OCI-LY7 (cell line): ENCODE results near the gene C16orf82. TPM values are rescaled to one million over a fixed set of nuclear protein-coding genes. Genes with fewer than 3 reads are reported as not detected.

Experiments
- BruUV-seq: library from RNA; stranded (reverse); fragments of 400-500 nt; replicated peaks from 2 replicates; lab custom pipeline; 2021; lab: Mats Ljungman, UMichigan
- CTCF ChIA-PET: fragments of 300-600 bp; sonication (Branson Sonifier 250); formaldehyde crosslinking; loops from one replicate; lab custom pipeline; 2022; ENCODE audit warnings: antibody characterized with exemption; ENCODE audit not compliant: unreplicated experiment; lab: Charles Lee
- POLR2A ChIA-PET: fragments of 300-600 bp; sonication (Branson Sonifier 250); formaldehyde crosslinking; loops from one replicate; lab custom pipeline; 2022; ENCODE audit warnings: antibody characterized with exemption; lab: Charles Lee
- DNase-seq: peaks from one replicate; pipeline ENCODE4 v3.0.0-alpha.2; 2015; ENCODE audit warnings: low spot score
- H2AFZ ChIP-seq: fragments of 200-600 bp; sonication (generic), shearing (Covaris generic); 2 replicates; pipeline ENCODE4 v1.6.1; 2014; ENCODE audit warnings: mild to moderate bottlenecking, antibody characterized with exemption, low read length, moderate library complexity
- H3K27ac ChIP-seq: fragments of 200-600 bp; sonication (generic); 2 replicates; pipeline ENCODE4 v1.5.1; 2014; ENCODE audit warnings: mixed run types, low read depth, mild to moderate bottlenecking, moderate library complexity, low read length, inconsistent platforms; ENCODE audit not compliant: poor library complexity, severe bottlenecking
- H3K36me3 ChIP-seq: fragments of 200-600 bp; sonication (generic); 2 replicates; pipeline ENCODE4 v1.6.1; 2014; ENCODE audit warnings: mild to moderate bottlenecking, antibody characterized with exemption, low read length, moderate library complexity, mixed read lengths; ENCODE audit not compliant: insufficient read depth
- H3K4me1 ChIP-seq: fragments of 200-600 bp; sonication (generic); 2 replicates; pipeline ENCODE4 v1.5.1; 2014; ENCODE audit warnings: mild to moderate bottlenecking, low read length; ENCODE audit not compliant: insufficient read depth, poor library complexity, severe bottlenecking
- H3K4me2 ChIP-seq: fragments of 200-600 bp; sonication (generic); 2 replicates; pipeline ENCODE4 v1.6.1; 2014; ENCODE audit warnings: mild to moderate bottlenecking, low read length
- H3K4me3 ChIP-seq: fragments of 200-600 bp; sonication (generic); 2 replicates; pipeline ENCODE4 v1.5.1; 2014; ENCODE audit warnings: mild to moderate bottlenecking, low read depth, low read length; ENCODE audit not compliant: poor library complexity, severe bottlenecking
- H3K79me2 ChIP-seq: fragments of 200-600 bp; sonication (generic); 2 replicates; pipeline ENCODE4 v1.6.1; 2016; ENCODE audit warnings: low read depth, mild to moderate bottlenecking, low read length, moderate library complexity, mixed read lengths; ENCODE audit not compliant: insufficient read depth
- H3K9me2 ChIP-seq: fragments of 200-600 bp; sonication (generic); 2 replicates; pipeline ENCODE4 v1.6.1; 2016; ENCODE audit warnings: mild to moderate bottlenecking, low read length, mixed read lengths; ENCODE audit not compliant: insufficient read depth
- H3K9me3 ChIP-seq: fragments of 200-600 bp; sonication (generic); 2 replicates; pipeline ENCODE4 v1.6.1; 2014; ENCODE audit warnings: mild to moderate bottlenecking, mixed run types, low read length, mixed read lengths
- H4K20me1 ChIP-seq: fragments of 200-600 bp; sonication (generic); 2 replicates; pipeline ENCODE4 v1.6.1; 2014; ENCODE audit warnings: mild to moderate bottlenecking, antibody characterized with exemption, low read length, moderate library complexity, mixed read lengths; ENCODE audit not compliant: insufficient read depth
- CTCF ChIP-seq: fragments of 200-600 bp; sonication (generic); conservative IDR thresholded peaks from 2 replicates; pipeline ENCODE4 v1.5.1; 2014; ENCODE audit warnings: mild to moderate bottlenecking, antibody characterized with exemption, low read length, moderate library complexity, mixed read lengths
- EZH2phosphoT487 ChIP-seq: fragments of 200-600 bp; sonication (generic); IDR thresholded peaks from 2 replicates; pipeline ENCODE4 v1.6.1; 2018; ENCODE audit warnings: low read depth, borderline replicate concordance, mild to moderate bottlenecking, mixed run types, antibody characterized with exemption, low read length, moderate library complexity, mixed read lengths
- intact Hi-C: fragments of 100-400 bp; cut with micrococcal nuclease; formaldehyde crosslinking; loops from one replicate; pipeline ENCODE4 v1.10.0; 2022; ENCODE audit not compliant: unreplicated experiment
- total RNA-seq, 2 experiments: library from RNA; depleted of rRNA in 1 of 2; stranded (reverse); fragments of >200 nt in 1 of 2; shearing (Covaris generic) in 1 of 2; gene quantifications; 2 replicates each; pipeline ENCODE4 v1.2.3, GENCODE V29; 2014 to 2022

C16orf82 gene
- total RNA-seq, 2 experiments from 2014 or later, result not detected

DNA sequence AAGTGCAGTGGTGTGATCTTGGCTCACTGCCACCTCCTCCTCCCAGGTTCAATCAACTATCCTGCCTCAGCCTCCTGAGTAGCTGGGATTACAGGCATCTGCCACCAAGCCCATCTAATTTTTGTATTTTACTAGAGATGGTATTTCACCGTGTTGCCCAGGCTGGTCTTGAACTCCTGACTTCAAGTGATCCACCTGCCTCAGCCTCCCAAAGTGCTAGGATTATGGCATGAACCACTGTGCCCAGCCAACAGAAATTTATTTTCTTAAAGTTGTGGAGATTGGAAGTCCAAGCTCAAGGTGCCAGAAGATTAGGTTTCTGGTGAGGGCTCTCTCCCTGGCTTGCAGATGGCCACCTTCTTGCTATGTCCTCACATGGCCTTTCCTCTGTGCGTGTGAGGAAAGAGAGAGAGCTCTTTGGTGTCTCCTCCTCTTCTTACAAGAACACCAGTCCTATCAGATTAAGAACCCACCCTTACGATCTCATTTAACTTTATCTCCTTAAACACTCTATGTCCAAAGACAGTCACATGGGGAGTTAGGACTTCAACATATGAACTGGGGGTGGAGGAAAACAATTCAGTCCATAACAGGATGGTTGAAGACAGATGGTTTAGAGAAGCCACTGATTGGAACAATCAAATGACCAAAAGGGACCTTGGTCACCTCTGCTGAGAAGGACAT, 31.8 kb downstream of the C16orf82 start:
- H3K9me3 ChIP-seq, result no peaks in the 10 kb centered on the region
- no peak overlapping the region for H3K4me2 ChIP-seq
- no peak overlapping the region for H3K4me3 ChIP-seq
- CTCF ChIA-PET, result no interaction called here
- H3K4me1 ChIP-seq, result no peaks in the 10 kb centered on the region
- intact Hi-C loops, result no loop called here
- no peaks in the 10 kb centered on the region for H3K79me2 ChIP-seq
- BruUV-seq, result no TSS peak
- H4K20me1 ChIP-seq, result no peaks in the 10 kb centered on the region
- TF ChIP-seq EZH2phosphoT487, result no peak
- TF ChIP-seq CTCF, result no peak
- DNase-seq, result no peak
- H3K27ac ChIP-seq, result no peak overlapping the region
- no peak overlapping the region for H2AFZ ChIP-seq
- POLR2A ChIA-PET, result no interaction called here
- no peaks in the 10 kb centered on the region for H3K36me3 ChIP-seq
- no peaks in the 10 kb centered on the region for H3K9me2 ChIP-seq

- TF ChIP-seq EZH2phosphoT487, result no peak
- TF ChIP-seq CTCF, result no peak
- Histone ChIP-seq H2AFZ (no peak overlapping the region), H3K27ac (no peak overlapping the region), H3K36me3 (no peaks in the 10 kb centered on the region), H3K4me1 (no peaks in the 10 kb centered on the region), H3K4me3 (no peak overlapping the region), H3K4me2 (no peak overlapping the region), H3K9me3 (no peaks in the 10 kb centered on the region), H3K9me2 (no peaks in the 10 kb centered on the region), H3K79me2 (no peaks in the 10 kb centered on the region), H4K20me1 (no peaks in the 10 kb centered on the region)
- ChIA-PET POLR2A (no interaction called here), CTCF (no interaction called here)
- intact Hi-C loops, result no loop called here
- no TSS peak for BruUV-seq
- no peak for DNase-seq
Measured at GRCh38 chr16:27102701-27103575, 36.2 kb downstream of the C16orf82 start.

GRCh38 chr16:27103954-27104353, 37.2 kb downstream of the C16orf82 start:
- H3K4me2 ChIP-seq, result no peak overlapping the region
- intact Hi-C loops, result no loop called here
- H3K36me3 ChIP-seq, result no peaks in the 10 kb centered on the region
- BruUV-seq, result no TSS peak
- TF ChIP-seq CTCF, result no peak
- TF ChIP-seq EZH2phosphoT487, result no peak
- no peaks in the 10 kb centered on the region for H3K9me2 ChIP-seq
- no peak overlapping the region for H3K4me3 ChIP-seq
- no peak overlapping the region for H3K27ac ChIP-seq
- no peaks in the 10 kb centered on the region for H3K79me2 ChIP-seq
- H2AFZ ChIP-seq, result no peak overlapping the region
- H3K4me1 ChIP-seq, result no peaks in the 10 kb centered on the region
- CTCF ChIA-PET, result no interaction called here
- no peaks in the 10 kb centered on the region for H3K9me3 ChIP-seq
- DNase-seq, result no peak
- H4K20me1 ChIP-seq, result no peaks in the 10 kb centered on the region
- POLR2A ChIA-PET, result no interaction called here
